HFF-Myc (cell line): ENCODE results near the gene UIMC1.

ENCODE experiments used
- DNase-seq: peaks from one replicate; pipeline ENCODE4 v3.0.0-alpha.2; 2011; ENCODE audit warnings: low read depth; ENCODE audit errors: extremely low read depth
- H3K4me3 ChIP-seq: replicated peaks from 2 replicates; pipeline ENCODE4 v1.5.1; 2011; ENCODE audit warnings: low read depth, mild to moderate bottlenecking, control low read depth, low read length
- CTCF ChIP-seq: IDR thresholded peaks from 2 replicates; pipeline ENCODE4 v1.5.1; 2012; ENCODE audit warnings: mild to moderate bottlenecking, low read depth, low read length, control low read depth; ENCODE audit errors: missing control alignments

Gene UIMC1

GRCh38 chr5:176887252-176887849 lies 119.2 kb downstream of the UIMC1 start:
- DNase-seq = no peak
- no peak overlapping the region for H3K4me3 ChIP-seq
- TF ChIP-seq CTCF = no peak

GRCh38 chr5:176886336-176887251 lies 120.0 kb downstream of the UIMC1 start:
- H3K4me3 ChIP-seq = no peak overlapping the region
- no peak for DNase-seq
- no peak for TF ChIP-seq CTCF

- no peak for DNase-seq
- no peak overlapping the region for H3K4me3 ChIP-seq
- no peak for TF ChIP-seq CTCF
Observed at GRCh38 chr5:176884571-176884890, 122.0 kb downstream of the UIMC1 start.

GRCh38 chr5:176883700-176884570 lies 122.6 kb downstream of the UIMC1 start:
- H3K4me3 ChIP-seq = no peak overlapping the region
- TF ChIP-seq CTCF = no peak
- no peak for DNase-seq

- TF ChIP-seq CTCF = no peak
- no peak overlapping the region for H3K4me3 ChIP-seq
- no peak for DNase-seq
Observed at GRCh38 chr5:176882567-176882903, 124.0 kb downstream of the UIMC1 start.

GRCh38 chr5:176881816-176882566 lies 124.6 kb downstream of the UIMC1 start:
- TF ChIP-seq CTCF = no peak
- DNase-seq = no peak
- no peak overlapping the region for H3K4me3 ChIP-seq
